HepG2 (cell line): Measurements from ENCODE around the gene FNDC3B. TPM values are rescaled to one million over a fixed set of nuclear protein-coding genes. Genes with fewer than 3 reads are reported as not detected.

Experiments
- BCL6 ChIP-seq: IDR thresholded peaks from 2 replicates; pipeline ENCODE4 v1.6.1; 2016; ENCODE audit warnings: missing genetic modification reagents, missing compliant biosample characterization
- BHLHE40 ChIP-seq: IDR thresholded peaks from 2 replicates; pipeline ENCODE4 v1.6.1; 2011; ENCODE audit warnings: low read length, improper control_type of control experiment
- ETV6 ChIP-seq: sonication (generic); formaldehyde crosslinking; conservative IDR thresholded peaks from 2 replicates; pipeline ENCODE4 v1.4.0; 2020; ENCODE audit warnings: missing genetic modification reagents
- GLI4 ChIP-seq: sonication (generic); formaldehyde crosslinking; IDR thresholded peaks from 2 replicates; pipeline ENCODE4 v1.5.1; 2020; ENCODE audit warnings: missing genetic modification reagents, mild to moderate bottlenecking, moderate library complexity, borderline replicate concordance
- GPN1 ChIP-seq: sonication (generic); formaldehyde crosslinking; IDR thresholded peaks from 2 replicates; pipeline ENCODE4 v1.5.1; 2020; ENCODE audit warnings: missing genetic modification reagents, borderline replicate concordance
- HIVEP1 ChIP-seq: sonication (generic); formaldehyde crosslinking; IDR thresholded peaks from 2 replicates; pipeline ENCODE4 v1.4.0; 2020; ENCODE audit warnings: mild to moderate bottlenecking, missing genetic modification reagents
- KDM1A ChIP-seq: IDR thresholded peaks from 2 replicates; pipeline ENCODE4 v1.6.1; 2016; ENCODE audit warnings: missing compliant biosample characterization
- MBD4 ChIP-seq: IDR thresholded peaks from 2 replicates; pipeline ENCODE4 v1.6.1; 2012; ENCODE audit warnings: low read length, inconsistent platforms, borderline replicate concordance
- NFYC ChIP-seq: IDR thresholded peaks from 2 replicates; pipeline ENCODE4 v1.6.1; 2016; ENCODE audit warnings: missing genetic modification reagents, missing compliant biosample characterization
- SP2 ChIP-seq: sonication (generic); formaldehyde crosslinking; IDR thresholded peaks from 2 replicates; pipeline ENCODE4 v1.5.1; 2020; ENCODE audit warnings: mild to moderate bottlenecking, missing genetic modification reagents
- SRF ChIP-seq: IDR thresholded peaks from 2 replicates; pipeline ENCODE4 v1.6.1; 2011; ENCODE audit warnings: mild to moderate bottlenecking, low read depth, low read length, moderate library complexity
- THAP11 ChIP-seq: IDR thresholded peaks from 2 replicates; pipeline ENCODE4 v1.6.1; 2016; ENCODE audit warnings: missing biosample characterization, missing genetic modification reagents
- ZNF136 ChIP-seq: sonication (generic); formaldehyde crosslinking; IDR thresholded peaks from 2 replicates; pipeline ENCODE4 v1.8.1; 2022; ENCODE audit warnings: low read depth, mild to moderate bottlenecking, moderate library complexity, missing genetic modification reagents
- ZNF225 ChIP-seq: sonication (generic); formaldehyde crosslinking; IDR thresholded peaks from 2 replicates; pipeline ENCODE4 v1.4.0; 2020; ENCODE audit warnings: mild to moderate bottlenecking, missing genetic modification reagents
- ZNF292 ChIP-seq: sonication (generic); formaldehyde crosslinking; IDR thresholded peaks from 2 replicates; pipeline ENCODE4 v1.8.1; 2022; ENCODE audit warnings: mild to moderate bottlenecking, low read depth, missing genetic modification reagents, borderline replicate concordance
- ZNF326 ChIP-seq: sonication (generic); formaldehyde crosslinking; IDR thresholded peaks from 2 replicates; pipeline ENCODE4 v1.4.0; 2020; ENCODE audit warnings: missing genetic modification reagents, borderline replicate concordance
- ZNF709 ChIP-seq: sonication (generic); formaldehyde crosslinking; IDR thresholded peaks from 2 replicates; pipeline ENCODE4 v1.5.0; 2020; ENCODE audit warnings: mild to moderate bottlenecking, missing genetic modification reagents
- ZNF879 ChIP-seq: sonication (generic); formaldehyde crosslinking; IDR thresholded peaks from 2 replicates; pipeline ENCODE4 v1.8.1; 2023; ENCODE audit warnings: missing genetic modification reagents
- polyA plus RNA-seq, 8 experiments: library from polyadenylated mRNA; depleted of rRNA in 3 of 8; stranded (reverse) in 7 of 8; unstranded in 1 of 8; fragments of >200 nt; fragmentation: Illumina TruSeq in 4 of 8; extraction: Trizol in 4 of 8; gene quantifications; 2 replicates each; pipeline versions ENCODE4 v1.2.1 to v1.2.3, GENCODE V29; 2011 to 2016; ENCODE audit warnings: low read depth in 4 of 8, missing spikeins in 1 of 8, mixed read lengths in 1 of 8; ENCODE audit not compliant: insufficient read depth in 1 of 8
- total RNA-seq, 5 experiments: library from RNA; depleted of rRNA; stranded (reverse); fragments of >200 nt; fragmentation: Illumina TruSeq; extraction: Trizol; gene quantifications; 2 replicates each; pipeline ENCODE4 v1.2.3, GENCODE V29; 2016; ENCODE audit warnings: low read depth in 1 of 5
- TF ChIP-seq, protein P1 (sequence below): fragments of 450-650 bp; IDR thresholded peaks from 2 replicates; pipeline ENCODE4 v1.6.1; 2017; ENCODE audit warnings: mild to moderate bottlenecking
- TF ChIP-seq, protein P2 (sequence below): sonication (generic); formaldehyde crosslinking; IDR thresholded peaks from 2 replicates; pipeline ENCODE4 v1.4.0; 2020; ENCODE audit warnings: mild to moderate bottlenecking, low read depth, missing genetic modification reagents
- TF ChIP-seq, protein P3 (sequence below): sonication (generic); formaldehyde crosslinking; IDR thresholded peaks from 2 replicates; pipeline ENCODE4 v1.4.0; 2020; ENCODE audit warnings: mild to moderate bottlenecking, missing genetic modification reagents
- TF ChIP-seq, protein P4 (sequence below): IDR thresholded peaks from 2 replicates; pipeline ENCODE4 v1.6.1; 2016; ENCODE audit warnings: low read depth, borderline replicate concordance
- TF ChIP-seq, protein P5 (sequence below): sonication (generic); formaldehyde crosslinking; conservative IDR thresholded peaks from 2 replicates; pipeline ENCODE4 v1.4.0; 2020; ENCODE audit warnings: missing genetic modification reagents
- TF ChIP-seq, protein P6 (sequence below): sonication (generic); formaldehyde crosslinking; IDR thresholded peaks from 2 replicates; pipeline ENCODE4 v1.5.0; 2020; ENCODE audit warnings: mild to moderate bottlenecking, missing genetic modification reagents

FNDC3B gene
- total and polyA plus RNA-seq, 2 of the 13 experiments (the other 11 are each of a cell fraction or from before 2014, with no cell fraction given) = 74.8 to 103 TPM

DNA sequence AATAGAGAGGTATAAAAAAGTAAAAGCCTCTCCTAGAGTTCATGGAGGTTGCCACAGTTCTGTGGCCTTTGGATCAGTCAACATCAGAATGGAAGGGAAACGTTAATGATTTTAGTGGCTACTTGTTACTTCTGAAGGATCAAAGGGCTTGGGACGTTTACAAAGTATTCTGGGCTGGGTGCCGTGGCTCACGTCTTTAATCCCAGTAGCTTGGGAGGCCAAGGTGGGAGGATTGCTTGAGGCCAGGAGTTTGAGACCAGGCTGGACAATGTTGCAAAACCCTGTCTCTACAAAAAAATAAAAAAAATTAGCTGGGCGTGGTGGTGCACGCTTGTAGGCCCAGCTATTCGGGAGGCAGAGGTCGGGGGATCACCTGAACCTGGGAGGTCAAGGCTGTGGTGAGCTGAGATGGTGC lies 44.6 kb downstream of the FNDC3B start (continued):
- TF ChIP-seq ZNF292 (CRISPR knock-in tag) = no peak
- peak; percentile 88 for TF ChIP-seq BCL6
- TF ChIP-seq ZNF225 (CRISPR knock-in tag) = no peak
- TF ChIP-seq, protein P1, sequence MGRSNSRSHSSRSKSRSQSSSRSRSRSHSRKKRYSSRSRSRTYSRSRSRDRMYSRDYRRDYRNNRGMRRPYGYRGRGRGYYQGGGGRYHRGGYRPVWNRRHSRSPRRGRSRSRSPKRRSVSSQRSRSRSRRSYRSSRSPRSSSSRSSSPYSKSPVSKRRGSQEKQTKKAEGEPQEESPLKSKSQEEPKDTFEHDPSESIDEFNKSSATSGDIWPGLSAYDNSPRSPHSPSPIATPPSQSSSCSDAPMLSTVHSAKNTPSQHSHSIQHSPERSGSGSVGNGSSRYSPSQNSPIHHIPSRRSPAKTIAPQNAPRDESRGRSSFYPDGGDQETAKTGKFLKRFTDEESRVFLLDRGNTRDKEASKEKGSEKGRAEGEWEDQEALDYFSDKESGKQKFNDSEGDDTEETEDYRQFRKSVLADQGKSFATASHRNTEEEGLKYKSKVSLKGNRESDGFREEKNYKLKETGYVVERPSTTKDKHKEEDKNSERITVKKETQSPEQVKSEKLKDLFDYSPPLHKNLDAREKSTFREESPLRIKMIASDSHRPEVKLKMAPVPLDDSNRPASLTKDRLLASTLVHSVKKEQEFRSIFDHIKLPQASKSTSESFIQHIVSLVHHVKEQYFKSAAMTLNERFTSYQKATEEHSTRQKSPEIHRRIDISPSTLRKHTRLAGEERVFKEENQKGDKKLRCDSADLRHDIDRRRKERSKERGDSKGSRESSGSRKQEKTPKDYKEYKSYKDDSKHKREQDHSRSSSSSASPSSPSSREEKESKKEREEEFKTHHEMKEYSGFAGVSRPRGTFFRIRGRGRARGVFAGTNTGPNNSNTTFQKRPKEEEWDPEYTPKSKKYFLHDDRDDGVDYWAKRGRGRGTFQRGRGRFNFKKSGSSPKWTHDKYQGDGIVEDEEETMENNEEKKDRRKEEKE = no peak
- no peak for TF ChIP-seq SRF
- TF ChIP-seq KDM1A (CRISPR knock-in tag) = peak; percentile 57
- TF ChIP-seq, protein P2, sequence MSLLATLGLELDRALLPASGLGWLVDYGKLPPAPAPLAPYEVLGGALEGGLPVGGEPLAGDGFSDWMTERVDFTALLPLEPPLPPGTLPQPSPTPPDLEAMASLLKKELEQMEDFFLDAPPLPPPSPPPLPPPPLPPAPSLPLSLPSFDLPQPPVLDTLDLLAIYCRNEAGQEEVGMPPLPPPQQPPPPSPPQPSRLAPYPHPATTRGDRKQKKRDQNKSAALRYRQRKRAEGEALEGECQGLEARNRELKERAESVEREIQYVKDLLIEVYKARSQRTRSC (CRISPR knock-in tag) = no peak
- TF ChIP-seq, protein P3, sequence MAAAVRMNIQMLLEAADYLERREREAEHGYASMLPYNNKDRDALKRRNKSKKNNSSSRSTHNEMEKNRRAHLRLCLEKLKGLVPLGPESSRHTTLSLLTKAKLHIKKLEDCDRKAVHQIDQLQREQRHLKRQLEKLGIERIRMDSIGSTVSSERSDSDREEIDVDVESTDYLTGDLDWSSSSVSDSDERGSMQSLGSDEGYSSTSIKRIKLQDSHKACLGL = no peak
- TF ChIP-seq, protein P4, sequence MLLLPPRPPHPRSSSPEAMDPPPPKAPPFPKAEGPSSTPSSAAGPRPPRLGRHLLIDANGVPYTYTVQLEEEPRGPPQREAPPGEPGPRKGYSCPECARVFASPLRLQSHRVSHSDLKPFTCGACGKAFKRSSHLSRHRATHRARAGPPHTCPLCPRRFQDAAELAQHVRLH = no peak
- TF ChIP-seq ZNF879 = no peak
- TF ChIP-seq, protein P5, sequence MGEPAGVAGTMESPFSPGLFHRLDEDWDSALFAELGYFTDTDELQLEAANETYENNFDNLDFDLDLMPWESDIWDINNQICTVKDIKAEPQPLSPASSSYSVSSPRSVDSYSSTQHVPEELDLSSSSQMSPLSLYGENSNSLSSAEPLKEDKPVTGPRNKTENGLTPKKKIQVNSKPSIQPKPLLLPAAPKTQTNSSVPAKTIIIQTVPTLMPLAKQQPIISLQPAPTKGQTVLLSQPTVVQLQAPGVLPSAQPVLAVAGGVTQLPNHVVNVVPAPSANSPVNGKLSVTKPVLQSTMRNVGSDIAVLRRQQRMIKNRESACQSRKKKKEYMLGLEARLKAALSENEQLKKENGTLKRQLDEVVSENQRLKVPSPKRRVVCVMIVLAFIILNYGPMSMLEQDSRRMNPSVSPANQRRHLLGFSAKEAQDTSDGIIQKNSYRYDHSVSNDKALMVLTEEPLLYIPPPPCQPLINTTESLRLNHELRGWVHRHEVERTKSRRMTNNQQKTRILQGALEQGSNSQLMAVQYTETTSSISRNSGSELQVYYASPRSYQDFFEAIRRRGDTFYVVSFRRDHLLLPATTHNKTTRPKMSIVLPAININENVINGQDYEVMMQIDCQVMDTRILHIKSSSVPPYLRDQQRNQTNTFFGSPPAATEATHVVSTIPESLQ (CRISPR knock-in tag) = no peak
- no peak for TF ChIP-seq GPN1 (CRISPR knock-in tag)
- TF ChIP-seq HIVEP1 (CRISPR knock-in tag) = no peak
- no peak for TF ChIP-seq BHLHE40
- peak; percentile 37; the same call in 1 of the 2 replicates for TF ChIP-seq MBD4
- no peak for TF ChIP-seq GLI4 (CRISPR knock-in tag)
- no peak for TF ChIP-seq ZNF326 (CRISPR knock-in tag)
- no peak for TF ChIP-seq THAP11 (CRISPR knock-in tag)
- TF ChIP-seq NFYC (CRISPR knock-in tag) = no peak
- TF ChIP-seq ZNF136 = no peak
- TF ChIP-seq SP2 (CRISPR knock-in tag) = no peak
- no peak for TF ChIP-seq ZNF709 (CRISPR knock-in tag)
- TF ChIP-seq, protein P6, sequence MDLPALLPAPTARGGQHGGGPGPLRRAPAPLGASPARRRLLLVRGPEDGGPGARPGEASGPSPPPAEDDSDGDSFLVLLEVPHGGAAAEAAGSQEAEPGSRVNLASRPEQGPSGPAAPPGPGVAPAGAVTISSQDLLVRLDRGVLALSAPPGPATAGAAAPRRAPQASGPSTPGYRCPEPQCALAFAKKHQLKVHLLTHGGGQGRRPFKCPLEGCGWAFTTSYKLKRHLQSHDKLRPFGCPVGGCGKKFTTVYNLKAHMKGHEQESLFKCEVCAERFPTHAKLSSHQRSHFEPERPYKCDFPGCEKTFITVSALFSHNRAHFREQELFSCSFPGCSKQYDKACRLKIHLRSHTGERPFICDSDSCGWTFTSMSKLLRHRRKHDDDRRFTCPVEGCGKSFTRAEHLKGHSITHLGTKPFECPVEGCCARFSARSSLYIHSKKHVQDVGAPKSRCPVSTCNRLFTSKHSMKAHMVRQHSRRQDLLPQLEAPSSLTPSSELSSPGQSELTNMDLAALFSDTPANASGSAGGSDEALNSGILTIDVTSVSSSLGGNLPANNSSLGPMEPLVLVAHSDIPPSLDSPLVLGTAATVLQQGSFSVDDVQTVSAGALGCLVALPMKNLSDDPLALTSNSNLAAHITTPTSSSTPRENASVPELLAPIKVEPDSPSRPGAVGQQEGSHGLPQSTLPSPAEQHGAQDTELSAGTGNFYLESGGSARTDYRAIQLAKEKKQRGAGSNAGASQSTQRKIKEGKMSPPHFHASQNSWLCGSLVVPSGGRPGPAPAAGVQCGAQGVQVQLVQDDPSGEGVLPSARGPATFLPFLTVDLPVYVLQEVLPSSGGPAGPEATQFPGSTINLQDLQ (CRISPR knock-in tag) = no peak
- no peak for TF ChIP-seq ETV6
